ENCODE data around the gene RABGAP1L.
"Not testable (repeated sequence)": the region's sequence is repeated elsewhere in the genome, so short reads cannot be mapped to it uniquely, and the experiment has no call there.

The RABGAP1L gene

DNA sequence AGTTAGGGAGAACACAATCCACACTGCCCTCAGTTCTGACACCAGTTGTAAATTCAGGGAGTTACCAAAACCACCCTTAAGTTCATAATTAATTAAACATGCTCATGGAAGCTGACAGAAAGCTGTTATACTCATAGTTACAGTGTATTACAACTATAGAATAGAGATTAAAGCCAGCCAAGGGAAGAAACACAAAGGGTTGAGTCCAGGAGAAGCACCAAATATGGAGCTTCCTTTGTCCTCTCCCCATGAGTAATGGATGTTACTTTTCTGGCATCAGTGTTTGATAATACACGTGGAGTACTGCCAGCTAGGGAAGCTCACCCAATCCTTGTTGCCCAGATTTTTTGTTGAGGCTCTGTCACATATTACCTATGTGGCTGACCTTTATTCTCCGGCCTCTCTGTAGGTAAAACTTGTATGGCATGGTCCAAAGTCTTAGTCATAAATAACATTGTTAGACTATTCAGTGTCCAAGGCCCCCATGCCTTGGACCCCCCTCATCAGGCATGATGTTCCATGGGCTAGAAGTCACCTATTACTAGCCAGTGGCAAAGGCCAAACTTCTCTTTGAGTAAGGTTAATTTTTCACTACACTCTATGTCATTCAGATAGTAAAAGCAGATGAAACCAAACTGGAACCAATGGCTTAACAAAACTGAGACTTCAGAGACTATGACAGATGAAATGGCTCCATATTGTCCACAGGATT lies 464.2 kb downstream of the RABGAP1L start:
- no peak for DNase-seq

DNA sequence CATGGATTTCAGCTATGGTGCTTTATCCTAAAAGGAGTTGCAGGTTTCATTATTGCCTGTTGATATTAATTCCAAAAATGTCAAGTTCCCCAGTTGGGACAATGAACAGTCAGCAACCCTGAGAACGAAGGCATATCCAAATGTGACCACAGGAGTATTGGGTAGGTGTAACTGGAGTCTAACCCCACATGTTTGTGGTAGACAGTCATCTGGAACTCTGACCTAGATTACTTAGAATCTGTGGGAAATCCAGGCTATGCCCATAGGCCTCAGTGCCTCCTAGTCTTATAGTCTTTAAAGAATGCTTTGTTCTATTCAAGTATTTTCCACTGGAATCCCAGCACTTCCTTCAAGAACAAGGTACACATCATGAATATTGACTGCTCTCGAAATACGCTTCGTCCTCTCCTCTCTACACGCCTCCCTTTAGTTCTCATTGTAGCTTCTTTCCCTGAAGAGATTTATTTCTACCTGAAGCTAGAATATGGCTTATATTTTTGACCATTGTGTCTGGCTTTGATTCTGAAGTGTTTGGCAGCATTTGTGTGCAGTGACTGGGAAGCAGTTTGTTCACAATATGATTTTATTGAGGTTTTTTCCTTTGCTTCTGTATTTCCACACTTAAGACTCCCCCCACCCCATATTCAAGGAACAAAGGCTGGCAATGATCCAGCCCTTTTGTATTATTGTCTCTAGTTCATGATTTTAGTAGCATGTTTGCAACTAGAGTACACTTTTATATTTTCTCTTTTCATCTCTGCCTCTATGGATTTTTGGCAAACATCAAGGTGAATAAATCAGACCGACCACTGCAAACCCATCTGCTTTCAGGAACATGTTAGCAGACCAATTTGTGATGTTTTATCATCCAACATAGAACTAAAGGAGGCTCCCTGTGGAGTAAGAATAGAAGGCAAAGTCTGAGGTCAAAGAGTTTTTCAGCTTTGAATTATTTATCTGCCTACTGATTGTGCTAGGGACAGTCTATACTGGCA lies 467.0 kb downstream of the RABGAP1L start:
- no peak for DNase-seq

GRCh38 chr1:174637487-174637886 lies 478.2 kb downstream of the RABGAP1L start:
- DNase-seq = no peak

- no peak for DNase-seq
Observed at GRCh38 chr1:174639461-174639860, 480.1 kb downstream of the RABGAP1L start.

GRCh38 chr1:174640783-174641182 lies 481.5 kb downstream of the RABGAP1L start:
- DNase-seq = no peak

GRCh38 chr1:174642393-174642792 lies 483.1 kb downstream of the RABGAP1L start:
- DNase-seq = no peak

GRCh38 chr1:174643206-174643605 lies 483.9 kb downstream of the RABGAP1L start:
- DNase-seq = no peak

DNA sequence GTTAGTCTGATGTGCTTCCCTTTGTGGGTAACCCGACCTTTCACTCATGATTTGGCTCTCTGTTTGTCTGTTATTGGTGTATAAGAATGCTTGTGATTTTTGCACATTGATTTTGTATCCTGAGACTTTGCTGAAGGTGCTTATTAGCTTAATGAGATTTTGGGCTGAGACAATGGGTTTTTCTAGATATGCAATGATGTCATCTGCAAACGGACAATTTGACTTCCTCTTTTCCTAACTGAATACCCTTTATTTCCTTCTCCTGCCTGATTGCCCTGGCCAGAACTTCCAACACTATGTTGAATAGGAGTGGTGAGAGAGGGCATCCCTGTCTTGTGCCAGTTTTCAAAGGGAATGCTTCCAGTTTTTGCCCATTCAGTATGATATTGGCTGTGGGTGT lies 490.3 kb downstream of the RABGAP1L start:
- not testable (repeated sequence) for DNase-seq

DNA sequence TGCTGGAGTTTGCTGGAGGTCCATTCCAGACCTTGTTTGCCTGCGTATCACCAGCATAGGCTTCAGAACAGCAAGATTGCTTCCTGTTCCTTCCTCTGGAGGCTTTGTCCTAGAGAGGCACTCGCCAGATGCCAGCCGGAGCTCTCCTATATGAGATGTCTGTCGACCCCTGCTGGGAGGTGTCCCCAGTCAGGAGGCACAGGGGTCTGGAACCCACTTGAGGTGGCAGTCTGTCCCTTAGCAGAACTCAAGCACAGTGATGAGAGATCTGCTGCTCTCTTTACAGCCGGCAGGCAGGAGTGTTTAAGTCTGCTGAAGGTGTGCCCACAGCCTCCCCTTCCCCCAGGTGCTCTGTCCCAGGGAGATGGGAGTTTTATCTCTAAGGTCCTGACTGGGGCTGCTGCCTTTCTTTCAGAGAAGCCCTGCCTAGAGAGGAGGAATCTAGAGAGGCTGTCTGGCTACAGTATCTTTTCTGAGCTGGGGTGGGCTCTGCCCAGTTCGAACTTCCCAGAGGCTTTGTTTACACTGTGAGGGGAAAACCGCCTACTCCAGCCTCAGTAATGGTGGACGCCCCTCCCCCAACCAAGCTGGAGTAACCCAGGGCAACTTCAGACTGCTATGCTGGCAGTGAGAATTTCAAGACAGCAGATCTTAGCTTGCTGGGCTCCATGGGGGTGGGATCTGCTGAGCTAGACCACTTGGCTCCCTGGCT lies 493.4 kb downstream of the RABGAP1L start:
- no peak for DNase-seq

GRCh38 chr1:174654560-174654959 lies 495.2 kb downstream of the RABGAP1L start:
- DNase-seq = no peak

- no peak for DNase-seq
Observed at GRCh38 chr1:174656409-174657059, 497.2 kb downstream of the RABGAP1L start.

- DNase-seq = no peak
Observed at GRCh38 chr1:174657411-174657810, 498.1 kb downstream of the RABGAP1L start.

GRCh38 chr1:174657893-174658292 lies 498.6 kb downstream of the RABGAP1L start:
- DNase-seq = no peak

GRCh38 chr1:174659823-174660222 lies 500.5 kb downstream of the RABGAP1L start:
- no peak for DNase-seq

- DNase-seq = no peak
Observed at GRCh38 chr1:174660476-174660875, 501.2 kb downstream of the RABGAP1L start.

DNA sequence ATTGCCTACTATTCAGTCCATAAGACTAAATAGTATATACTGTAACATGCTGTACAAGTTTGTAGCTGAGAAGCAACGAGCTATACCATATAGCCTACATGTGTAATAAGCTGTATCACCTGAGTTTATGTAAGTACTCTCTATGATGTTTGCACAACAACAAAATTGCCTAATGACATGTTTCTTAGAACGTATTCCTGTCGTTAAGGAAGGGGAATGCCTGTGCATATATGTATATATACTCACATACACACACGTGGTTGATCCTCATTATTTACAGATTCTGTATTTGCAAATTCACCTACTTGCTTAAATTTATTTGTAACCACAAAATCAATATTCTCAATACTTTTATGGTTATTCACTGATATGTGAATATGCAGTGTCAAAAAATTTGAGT lies 504.0 kb downstream of the RABGAP1L start:
- no peak for DNase-seq

DNA sequence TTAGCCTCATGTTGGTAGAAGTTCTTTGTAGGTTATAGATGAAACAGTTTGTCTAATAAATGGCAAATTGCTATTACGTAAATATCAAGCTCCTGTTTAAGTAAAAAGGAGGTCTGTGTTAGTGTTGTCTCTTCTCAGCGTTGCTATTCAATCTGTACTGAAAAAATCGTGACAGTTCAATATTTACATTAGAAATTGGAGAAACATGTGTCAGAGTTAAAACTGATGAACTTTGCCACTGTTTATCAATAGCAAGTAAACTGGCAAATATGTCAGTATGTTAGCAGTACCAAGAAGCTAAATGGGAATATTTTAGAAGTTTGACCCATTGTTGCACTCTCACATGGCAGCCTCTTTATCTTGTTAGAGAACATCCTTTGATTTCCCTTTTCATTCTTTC lies 506.9 kb downstream of the RABGAP1L start:
- no peak for DNase-seq

DNA sequence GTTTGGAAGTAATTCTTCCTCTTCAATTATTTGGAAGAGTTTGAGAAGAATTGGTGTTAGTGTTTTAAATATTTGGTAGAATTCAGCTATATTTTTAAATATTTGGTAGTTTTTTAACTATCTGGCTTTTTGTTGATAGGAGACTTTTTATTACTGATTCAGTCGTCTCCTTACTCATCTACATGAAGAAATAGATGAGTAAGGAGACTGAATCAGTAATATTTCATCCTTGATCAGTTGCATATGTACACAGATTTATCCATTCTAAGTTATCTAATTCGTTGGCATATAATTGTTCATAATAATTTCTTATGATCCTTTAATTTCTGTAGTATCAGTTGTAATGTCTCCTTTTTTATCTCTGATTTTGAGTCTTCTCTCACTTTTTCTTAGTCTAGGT lies 512.5 kb downstream of the RABGAP1L start:
- DNase-seq = no peak

- no peak for DNase-seq
Observed at GRCh38 chr1:174676856-174677255, 517.5 kb downstream of the RABGAP1L start.

DNA sequence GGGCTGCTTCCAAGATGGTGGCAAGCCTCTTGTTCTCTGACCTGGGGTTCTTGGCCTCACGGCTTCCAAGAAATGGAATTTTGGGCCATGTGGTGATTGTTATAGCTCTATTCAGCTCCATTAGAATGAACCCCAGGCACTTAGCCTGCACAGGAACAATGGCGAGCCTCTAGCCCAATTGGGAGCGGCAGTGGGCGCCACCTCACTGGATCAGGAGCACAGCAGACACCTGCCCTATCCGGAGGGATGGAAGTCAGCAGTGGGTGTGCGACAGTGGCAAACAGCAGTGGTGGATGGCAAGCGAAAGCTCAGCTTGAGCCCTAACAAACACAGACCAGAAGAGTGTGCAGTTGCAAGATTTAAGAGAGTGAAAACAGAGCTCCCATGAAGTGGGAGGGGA lies 519.3 kb downstream of the RABGAP1L start:
- DNase-seq = no peak

DNA sequence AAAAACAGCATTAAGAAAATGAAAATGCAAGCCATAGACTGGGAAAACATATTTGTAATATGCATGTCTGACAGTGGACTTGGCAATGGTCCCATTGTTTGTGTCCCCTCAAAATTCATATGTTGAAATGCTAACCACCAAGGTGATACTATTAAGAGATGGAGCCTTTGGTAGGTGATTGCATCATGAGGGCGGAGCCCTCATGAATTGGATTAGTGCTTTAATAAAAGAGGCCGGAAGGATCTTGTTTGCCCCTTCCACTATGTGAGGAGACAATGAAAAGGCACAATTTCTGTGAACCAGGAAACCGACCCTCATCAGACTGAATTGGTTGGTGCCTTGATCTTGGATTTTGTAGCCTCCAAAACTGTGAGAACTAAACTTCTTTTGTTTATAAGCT lies 520.8 kb downstream of the RABGAP1L start:
- DNase-seq = no peak

GRCh38 chr1:174682419-174683008 lies 523.2 kb downstream of the RABGAP1L start:
- DNase-seq = no peak

Measured in GF-D8 (cell line).